ENCODE measurements around the gene TMEM86B.

- TF ChIP-seq, protein P1, sequence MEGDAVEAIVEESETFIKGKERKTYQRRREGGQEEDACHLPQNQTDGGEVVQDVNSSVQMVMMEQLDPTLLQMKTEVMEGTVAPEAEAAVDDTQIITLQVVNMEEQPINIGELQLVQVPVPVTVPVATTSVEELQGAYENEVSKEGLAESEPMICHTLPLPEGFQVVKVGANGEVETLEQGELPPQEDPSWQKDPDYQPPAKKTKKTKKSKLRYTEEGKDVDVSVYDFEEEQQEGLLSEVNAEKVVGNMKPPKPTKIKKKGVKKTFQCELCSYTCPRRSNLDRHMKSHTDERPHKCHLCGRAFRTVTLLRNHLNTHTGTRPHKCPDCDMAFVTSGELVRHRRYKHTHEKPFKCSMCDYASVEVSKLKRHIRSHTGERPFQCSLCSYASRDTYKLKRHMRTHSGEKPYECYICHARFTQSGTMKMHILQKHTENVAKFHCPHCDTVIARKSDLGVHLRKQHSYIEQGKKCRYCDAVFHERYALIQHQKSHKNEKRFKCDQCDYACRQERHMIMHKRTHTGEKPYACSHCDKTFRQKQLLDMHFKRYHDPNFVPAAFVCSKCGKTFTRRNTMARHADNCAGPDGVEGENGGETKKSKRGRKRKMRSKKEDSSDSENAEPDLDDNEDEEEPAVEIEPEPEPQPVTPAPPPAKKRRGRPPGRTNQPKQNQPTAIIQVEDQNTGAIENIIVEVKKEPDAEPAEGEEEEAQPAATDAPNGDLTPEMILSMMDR (IDR thresholded peaks at IDR 0.05): no peak
- TF ChIP-seq POLR2A (IDR thresholded peaks at IDR 0.05): no peak
Measured at GRCh38 chr19:55225415-55225958, 3.1 kb downstream of the TMEM86B start.

Measured in adrenal gland (tissue), 5 donors.